ENCODE data around the gene C2CD3.

Gene C2CD3

DNA sequence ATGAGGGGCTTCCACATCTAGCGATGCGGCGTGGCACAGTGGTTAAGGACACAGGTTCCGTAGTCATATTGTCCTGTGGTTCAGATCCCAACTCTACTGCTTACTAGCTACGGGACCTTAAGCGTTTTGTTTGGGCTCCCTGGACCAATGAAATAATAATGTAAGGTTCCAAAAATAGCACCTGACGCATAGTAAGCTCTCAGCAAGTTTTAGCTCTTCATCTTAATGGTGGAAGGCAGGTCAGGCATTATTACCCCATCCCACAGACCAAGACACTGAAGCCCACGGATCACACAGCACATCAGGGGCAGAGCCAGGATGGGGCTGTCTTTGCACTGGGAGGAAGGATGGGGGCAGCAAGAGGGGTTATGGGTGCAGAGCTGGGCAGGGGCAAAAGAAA, 206.9 kb downstream of the C2CD3 start:
- TF ChIP-seq, protein P1, sequence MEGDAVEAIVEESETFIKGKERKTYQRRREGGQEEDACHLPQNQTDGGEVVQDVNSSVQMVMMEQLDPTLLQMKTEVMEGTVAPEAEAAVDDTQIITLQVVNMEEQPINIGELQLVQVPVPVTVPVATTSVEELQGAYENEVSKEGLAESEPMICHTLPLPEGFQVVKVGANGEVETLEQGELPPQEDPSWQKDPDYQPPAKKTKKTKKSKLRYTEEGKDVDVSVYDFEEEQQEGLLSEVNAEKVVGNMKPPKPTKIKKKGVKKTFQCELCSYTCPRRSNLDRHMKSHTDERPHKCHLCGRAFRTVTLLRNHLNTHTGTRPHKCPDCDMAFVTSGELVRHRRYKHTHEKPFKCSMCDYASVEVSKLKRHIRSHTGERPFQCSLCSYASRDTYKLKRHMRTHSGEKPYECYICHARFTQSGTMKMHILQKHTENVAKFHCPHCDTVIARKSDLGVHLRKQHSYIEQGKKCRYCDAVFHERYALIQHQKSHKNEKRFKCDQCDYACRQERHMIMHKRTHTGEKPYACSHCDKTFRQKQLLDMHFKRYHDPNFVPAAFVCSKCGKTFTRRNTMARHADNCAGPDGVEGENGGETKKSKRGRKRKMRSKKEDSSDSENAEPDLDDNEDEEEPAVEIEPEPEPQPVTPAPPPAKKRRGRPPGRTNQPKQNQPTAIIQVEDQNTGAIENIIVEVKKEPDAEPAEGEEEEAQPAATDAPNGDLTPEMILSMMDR (conservative IDR thresholded peaks at IDR 0.05) = no peak
- H3K27ac ChIP-seq = no peak overlapping the region
